Measurements from ENCODE around the gene DOLK. TPM values are rescaled to one million over a fixed set of nuclear protein-coding genes. Genes with fewer than 3 reads are reported as not detected.

Gene DOLK
- polyA plus RNA-seq, 1 donor (not counting 4 experiments of a cell fraction or from before 2014, with no cell fraction given), result 21.8 TPM

DNA sequence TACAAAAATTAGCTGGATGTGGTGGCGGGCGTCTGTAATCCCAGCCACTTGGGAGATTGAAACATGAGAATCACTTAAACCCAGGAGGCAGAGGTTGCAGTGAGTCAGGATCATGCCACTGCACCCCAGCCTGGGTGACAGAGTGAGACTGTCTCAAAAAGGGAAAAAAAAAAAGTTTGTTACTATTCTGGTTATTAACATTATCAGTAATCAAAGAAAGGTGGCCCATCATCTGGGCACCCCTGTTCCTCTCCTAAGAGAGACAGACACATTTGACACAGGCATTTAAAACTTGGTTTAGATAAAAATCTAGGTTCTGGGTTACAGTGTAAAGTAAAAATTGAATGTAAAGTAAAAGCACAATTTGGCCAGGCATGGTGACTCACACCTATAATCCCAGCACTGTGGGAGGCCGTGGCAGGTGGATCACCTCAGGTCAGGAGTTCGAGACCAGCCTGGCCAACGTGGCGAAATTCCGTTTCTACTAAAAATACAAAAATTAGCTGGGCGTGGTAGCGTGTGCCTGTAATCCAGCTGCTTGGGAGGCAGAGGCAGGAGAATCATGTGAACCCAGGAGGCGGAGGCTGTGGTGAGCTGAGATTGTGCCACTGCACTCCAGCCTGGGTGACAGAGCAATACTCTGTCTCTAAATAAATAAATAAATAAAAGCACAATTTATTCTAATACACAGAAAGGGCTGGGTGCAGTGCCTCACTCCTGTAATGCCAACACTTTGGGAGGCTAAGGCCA lies 43.4 kb downstream of the DOLK start:
- dilution Hi-C loops (cut with MboI; ENCODE audit: extremely low pct_ligation_motif_present, low sequenced_read_pairs), result no loop called here
- no peaks in the 10 kb centered on the region for H3K9me1 ChIP-seq (ENCODE audit: control insufficient read depth, extremely low read depth, insufficient read depth, low read length)
- no peak overlapping the region for H3K4me2 ChIP-seq (ENCODE audit: control insufficient read depth, extremely low read depth, insufficient read depth, low read depth, low read length)
- FAIRE-seq (no peak), DNase-seq (ENCODE audit: low read depth, low spot score) (no peak)
- H4K20me1 ChIP-seq (ENCODE audit: control insufficient read depth, extremely low read depth, insufficient read depth, low read length), result no peaks in the 10 kb centered on the region
- peaks cover 46% of the 10 kb centered on the region for H3K4me1 ChIP-seq (ENCODE audit: control insufficient read depth, extremely low read depth, insufficient read depth, low read length)
- no peaks in the 10 kb centered on the region for H3K9me3 ChIP-seq (ENCODE audit: control insufficient read depth, low read depth, low read length)
- H3K27me3 ChIP-seq (ENCODE audit: control insufficient read depth, extremely low read depth, insufficient read depth, low read length), result no peaks in the 10 kb centered on the region
- no peak overlapping the region for H3K4me3 ChIP-seq (ENCODE audit: control insufficient read depth in 2 of 3, extremely low read depth in 1 of 3, insufficient read depth in 2 of 3, low read depth in 1 of 3, low read length in 3 of 3)
- no peak overlapping the region for H2AFZ ChIP-seq (ENCODE audit: control insufficient read depth, low read length)
- H3K27ac ChIP-seq (ENCODE audit: control insufficient read depth, insufficient read depth, low read length), result peak overlapping the region; percentile 67
- TF ChIP-seq EZH2 (IDR thresholded peaks at IDR 0.05; ENCODE audit: low read length), result no peak
- TF ChIP-seq, protein P1, sequence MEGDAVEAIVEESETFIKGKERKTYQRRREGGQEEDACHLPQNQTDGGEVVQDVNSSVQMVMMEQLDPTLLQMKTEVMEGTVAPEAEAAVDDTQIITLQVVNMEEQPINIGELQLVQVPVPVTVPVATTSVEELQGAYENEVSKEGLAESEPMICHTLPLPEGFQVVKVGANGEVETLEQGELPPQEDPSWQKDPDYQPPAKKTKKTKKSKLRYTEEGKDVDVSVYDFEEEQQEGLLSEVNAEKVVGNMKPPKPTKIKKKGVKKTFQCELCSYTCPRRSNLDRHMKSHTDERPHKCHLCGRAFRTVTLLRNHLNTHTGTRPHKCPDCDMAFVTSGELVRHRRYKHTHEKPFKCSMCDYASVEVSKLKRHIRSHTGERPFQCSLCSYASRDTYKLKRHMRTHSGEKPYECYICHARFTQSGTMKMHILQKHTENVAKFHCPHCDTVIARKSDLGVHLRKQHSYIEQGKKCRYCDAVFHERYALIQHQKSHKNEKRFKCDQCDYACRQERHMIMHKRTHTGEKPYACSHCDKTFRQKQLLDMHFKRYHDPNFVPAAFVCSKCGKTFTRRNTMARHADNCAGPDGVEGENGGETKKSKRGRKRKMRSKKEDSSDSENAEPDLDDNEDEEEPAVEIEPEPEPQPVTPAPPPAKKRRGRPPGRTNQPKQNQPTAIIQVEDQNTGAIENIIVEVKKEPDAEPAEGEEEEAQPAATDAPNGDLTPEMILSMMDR (optimal IDR thresholded peaks at IDR 0.05 in 1 of 3, IDR thresholded peaks at IDR 0.05 in 1 of 3, conservative IDR thresholded peaks at IDR 0.05 in 1 of 3; ENCODE audit: extremely low read depth in 1 of 3, insufficient read depth in 2 of 3, low read length in 3 of 3), result no peak
- peak overlapping the region; percentile 15 for H3K9ac ChIP-seq (ENCODE audit: control insufficient read depth, extremely low read depth, insufficient read depth, low read length)
- H3K36me3 ChIP-seq (ENCODE audit: control insufficient read depth in 2 of 2, extremely low read depth in 1 of 2, insufficient read depth in 2 of 2, low read length in 2 of 2), result peaks cover 20 to 62% of the 10 kb centered on the region in 2 experiments
- H3K79me2 ChIP-seq (ENCODE audit: control insufficient read depth, insufficient read depth, low read length), result peaks cover 65% of the 10 kb centered on the region

DNA sequence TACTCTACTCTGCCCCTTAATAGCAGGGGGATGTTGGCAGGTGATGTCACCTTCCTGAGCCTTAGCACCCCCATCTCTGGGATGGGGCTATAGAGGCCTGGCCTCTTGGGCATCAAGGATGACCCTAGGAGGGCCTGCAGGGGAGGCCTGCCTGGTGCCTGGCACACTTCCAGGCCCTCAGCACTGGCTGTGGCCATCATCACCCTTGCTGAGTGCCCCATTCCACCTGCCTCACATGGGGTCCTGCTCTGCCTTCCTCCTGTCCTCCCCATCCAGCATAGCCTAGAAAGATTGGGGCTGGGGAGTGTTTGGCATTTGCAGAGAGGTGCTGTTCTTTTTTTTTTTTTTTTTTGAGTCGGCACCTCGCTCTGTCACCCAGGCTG lies 44.3 kb downstream of the DOLK start:
- dilution Hi-C loops (cut with MboI; ENCODE audit: extremely low pct_ligation_motif_present, low sequenced_read_pairs), result no loop called here
- Histone ChIP-seq H3K9me1 (ENCODE audit: control insufficient read depth, extremely low read depth, insufficient read depth, low read length) (no peaks in the 10 kb centered on the region), H4K20me1 (ENCODE audit: control insufficient read depth, extremely low read depth, insufficient read depth, low read length) (no peaks in the 10 kb centered on the region), H3K4me2 (ENCODE audit: control insufficient read depth, extremely low read depth, insufficient read depth, low read depth, low read length) (peak overlapping the region; percentile 60), H3K79me2 (ENCODE audit: control insufficient read depth, insufficient read depth, low read length) (peaks cover 62% of the 10 kb centered on the region), H3K9ac (ENCODE audit: control insufficient read depth, extremely low read depth, insufficient read depth, low read length) (peak overlapping the region; percentile 72), H3K9me3 (ENCODE audit: control insufficient read depth, low read depth, low read length) (no peaks in the 10 kb centered on the region), H3K27ac (ENCODE audit: control insufficient read depth, insufficient read depth, low read length) (peak overlapping the region; percentile 90), H3K27me3 (ENCODE audit: control insufficient read depth, extremely low read depth, insufficient read depth, low read length) (no peaks in the 10 kb centered on the region), H3K36me3 (ENCODE audit: control insufficient read depth in 2 of 2, extremely low read depth in 1 of 2, insufficient read depth in 2 of 2, low read length in 2 of 2) (peaks cover 11 to 62% of the 10 kb centered on the region in 2 experiments), H3K4me3 (ENCODE audit: control insufficient read depth in 2 of 3, extremely low read depth in 1 of 3, insufficient read depth in 2 of 3, low read depth in 1 of 3, low read length in 3 of 3) (peak overlapping the region in 1 of 3 experiments; percentile 7), H2AFZ (ENCODE audit: control insufficient read depth, low read length) (no peak overlapping the region), H3K4me1 (ENCODE audit: control insufficient read depth, extremely low read depth, insufficient read depth, low read length) (peaks cover 56% of the 10 kb centered on the region)
- TF ChIP-seq EZH2 (IDR thresholded peaks at IDR 0.05; ENCODE audit: low read length), result no peak
- TF ChIP-seq, protein P1 (optimal IDR thresholded peaks at IDR 0.05 in 1 of 3, IDR thresholded peaks at IDR 0.05 in 1 of 3, conservative IDR thresholded peaks at IDR 0.05 in 1 of 3; ENCODE audit: extremely low read depth in 1 of 3, insufficient read depth in 2 of 3, low read length in 3 of 3), result no peak
- no peak for FAIRE-seq
- no peak for DNase-seq (ENCODE audit: low read depth, low spot score)

Measured in keratinocyte (primary cell).